A673 (cell line): ENCODE measurements around the gene SUSD2.

Experiments used
- CTCF ChIP-seq: fragments of 300-800, 200-600 bp; sonication (generic); conservative IDR thresholded peaks from 2 replicates; pipeline ENCODE4 v1.5.1; 2017; ENCODE audit warnings: low read depth, mild to moderate bottlenecking, antibody characterized with exemption, low read length, moderate library complexity, mixed read lengths
- EZH2 ChIP-seq: fragments of 200-600 bp; sonication (generic); IDR thresholded peaks from 2 replicates; pipeline ENCODE4 v1.6.1; 2017; ENCODE audit warnings: borderline replicate concordance, low read depth, mild to moderate bottlenecking, mixed read lengths, antibody characterized with exemption, low read length; ENCODE audit not compliant: poor library complexity, severe bottlenecking

GRCh38 chr22:24233235-24233634, 51.9 kb downstream of the SUSD2 start:
- TF ChIP-seq CTCF (no peak), EZH2 (no peak)
